NCI-H2081 treated with DMSO at 0.1 percent for 48 hours (cell line): ENCODE results near the gene TMEM240.
A peak's percentile ranks its signal among the peaks of the same experiment; 100 is the strongest.
"Not testable (repeated sequence)": the region's sequence is repeated elsewhere in the genome, so short reads cannot be mapped to it uniquely, and the experiment has no call there.

Experiments used
- DNase-seq: peaks from one replicate; lab custom pipeline; 2025; lab: John Stamatoyannopoulos, UW

The TMEM240 gene

GRCh38 chr1:1524750-1525383 is 15.6 kb downstream of the TMEM240 start:
- not testable (repeated sequence) for DNase-seq

DNA sequence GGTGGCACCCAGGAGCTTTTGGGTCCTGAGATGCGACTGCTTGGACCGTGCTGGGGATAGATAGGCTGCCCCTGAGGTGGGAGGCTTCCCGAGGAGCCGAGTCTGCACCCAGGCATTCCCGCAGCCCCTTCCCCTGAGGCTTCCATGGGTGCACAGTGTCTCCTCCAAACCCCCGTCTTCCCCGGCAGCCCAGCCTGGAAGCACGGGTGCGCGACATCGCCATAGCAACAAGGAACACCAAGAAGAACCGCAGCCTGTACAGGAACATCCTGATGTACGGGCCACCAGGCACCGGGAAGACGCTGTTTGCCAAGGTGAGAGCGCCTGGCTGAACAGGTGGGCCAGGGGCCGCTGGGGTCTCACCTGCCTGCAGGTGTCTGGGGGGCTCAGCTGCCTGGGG is 16.8 kb downstream of the TMEM240 start:
- DNase-seq = not testable (repeated sequence)

- DNase-seq = not testable (repeated sequence)
Measured at GRCh38 chr1:1523226-1523625, 17.2 kb downstream of the TMEM240 start.

DNA sequence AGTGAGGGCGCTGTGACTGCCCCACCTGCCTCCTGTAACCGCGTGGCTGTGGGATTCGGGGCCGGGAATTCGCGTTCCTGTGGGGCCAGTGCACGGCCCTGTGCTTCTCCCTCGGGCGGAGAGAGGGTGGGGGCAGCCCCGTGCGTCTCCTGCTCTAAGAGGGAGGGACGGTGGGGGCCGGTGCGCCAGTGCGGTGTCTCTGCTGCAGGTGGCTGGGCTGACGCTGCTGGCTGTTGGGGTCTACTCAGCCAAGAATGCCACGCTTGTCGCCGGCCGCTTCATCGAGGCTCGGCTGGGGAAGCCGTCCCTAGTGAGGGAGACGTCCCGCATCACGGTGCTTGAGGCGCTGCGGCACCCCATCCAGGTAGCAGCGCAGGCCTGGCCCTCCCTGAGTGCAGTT is 17.9 kb downstream of the TMEM240 start:
- not testable (repeated sequence) for DNase-seq

DNA sequence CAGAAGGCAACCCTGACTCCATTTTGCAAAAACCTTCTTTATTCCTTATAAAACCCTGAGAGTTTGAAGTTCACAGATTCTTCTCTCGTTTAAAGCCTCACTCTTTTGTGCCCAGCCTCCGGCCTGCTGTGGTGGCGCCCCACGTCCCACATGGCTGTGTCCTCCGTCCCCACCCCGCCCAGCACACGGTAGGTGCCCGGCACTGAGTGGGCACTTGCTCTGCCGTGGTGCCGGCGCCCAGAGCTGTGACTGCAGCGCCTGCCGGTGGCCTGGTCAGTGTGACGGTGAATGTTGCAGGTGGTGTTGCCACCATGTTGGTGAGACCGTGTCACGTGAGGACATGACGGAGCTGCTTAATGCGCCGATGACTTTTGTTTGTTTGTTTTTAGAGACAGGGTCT is 19.1 kb downstream of the TMEM240 start:
- no peak for DNase-seq

GRCh38 chr1:1519805-1520505 is 20.5 kb downstream of the TMEM240 start:
- not testable (repeated sequence) for DNase-seq

DNA sequence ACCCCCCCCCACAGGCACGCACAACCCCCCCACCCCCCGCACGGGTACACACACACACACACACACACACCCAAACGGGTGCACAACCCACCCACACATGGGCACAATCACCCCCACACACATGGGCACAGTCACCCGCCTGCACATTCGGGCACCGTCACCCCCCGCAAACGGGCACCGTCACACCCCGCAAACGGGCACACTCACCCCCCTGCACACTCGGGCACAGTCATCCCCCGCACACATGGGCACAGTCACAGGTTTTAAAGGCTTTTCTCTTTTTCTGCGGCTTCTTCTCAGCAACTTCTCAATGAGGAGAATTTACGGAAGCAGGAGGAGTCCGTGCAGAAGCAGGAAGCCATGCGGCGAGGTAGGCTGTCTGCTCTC is 21.8 kb downstream of the TMEM240 start:
- not testable (repeated sequence) for DNase-seq

GRCh38 chr1:1517973-1518620 is 22.3 kb downstream of the TMEM240 start:
- DNase-seq = no peak

DNA sequence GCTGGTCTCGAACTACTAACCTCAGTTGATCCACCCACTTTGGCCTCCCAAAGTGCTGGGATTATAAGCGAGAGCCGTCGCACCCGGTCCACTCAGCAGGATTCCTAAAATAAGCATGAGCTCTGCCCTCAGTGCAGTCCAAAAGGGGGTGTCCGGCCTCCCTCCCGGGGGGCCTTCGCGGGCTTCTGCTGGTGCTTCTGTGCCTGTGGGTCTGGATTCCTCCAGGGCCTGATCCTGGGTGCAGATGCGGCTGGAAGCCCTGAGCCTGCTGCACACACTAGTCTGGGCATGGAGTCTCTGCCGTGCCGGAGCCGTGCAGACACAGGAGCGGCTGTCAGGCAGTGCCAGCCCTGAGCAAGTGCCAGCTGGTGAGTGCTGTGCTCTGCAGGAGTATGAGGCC is 23.5 kb downstream of the TMEM240 start:
- DNase-seq = not testable (repeated sequence)

DNA sequence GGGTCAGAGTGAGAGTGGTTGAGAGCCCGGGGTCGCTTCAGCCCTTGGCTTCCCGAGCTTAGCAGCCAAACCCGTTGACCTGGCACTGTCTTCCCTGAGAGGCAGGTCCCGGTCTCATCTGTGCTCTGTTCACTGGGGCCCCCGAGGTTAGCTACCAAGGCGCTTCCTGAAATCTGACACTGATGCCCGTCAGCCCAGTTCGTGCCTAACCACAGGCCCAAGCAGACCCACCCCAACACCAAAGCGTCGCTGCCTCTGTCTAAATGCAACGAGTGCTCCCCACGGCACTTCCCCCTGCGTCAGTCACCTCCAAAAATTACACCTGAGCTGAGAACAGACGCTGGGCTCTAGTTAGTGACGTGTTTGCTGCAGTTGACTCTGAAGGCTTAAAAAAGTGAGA is 26.0 kb downstream of the TMEM240 start:
- not testable (repeated sequence) for DNase-seq

DNA sequence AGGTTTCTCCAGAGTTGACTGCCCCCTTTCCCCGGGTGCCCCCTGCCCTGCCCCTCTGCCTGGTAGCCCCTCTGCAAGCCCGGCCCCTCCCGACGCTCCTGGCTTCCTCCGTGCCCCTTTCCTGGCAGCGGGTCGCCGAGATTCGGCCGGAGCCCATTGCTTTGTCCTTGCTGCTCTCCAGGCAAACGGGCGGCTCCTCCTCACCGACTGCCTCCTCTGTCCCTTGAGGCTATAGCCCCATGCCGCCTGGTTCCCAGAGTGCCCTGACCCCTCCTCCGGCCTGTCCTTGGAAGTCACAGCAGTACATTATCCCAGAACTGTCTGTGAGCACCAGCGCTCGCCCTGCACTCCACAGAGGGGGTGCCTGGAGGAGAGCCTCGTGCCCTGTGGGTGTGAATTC is 26.7 kb downstream of the TMEM240 start:
- DNase-seq = not testable (repeated sequence)

- not testable (repeated sequence) for DNase-seq
Measured at GRCh38 chr1:1512425-1512824, 28.0 kb downstream of the TMEM240 start.

DNA sequence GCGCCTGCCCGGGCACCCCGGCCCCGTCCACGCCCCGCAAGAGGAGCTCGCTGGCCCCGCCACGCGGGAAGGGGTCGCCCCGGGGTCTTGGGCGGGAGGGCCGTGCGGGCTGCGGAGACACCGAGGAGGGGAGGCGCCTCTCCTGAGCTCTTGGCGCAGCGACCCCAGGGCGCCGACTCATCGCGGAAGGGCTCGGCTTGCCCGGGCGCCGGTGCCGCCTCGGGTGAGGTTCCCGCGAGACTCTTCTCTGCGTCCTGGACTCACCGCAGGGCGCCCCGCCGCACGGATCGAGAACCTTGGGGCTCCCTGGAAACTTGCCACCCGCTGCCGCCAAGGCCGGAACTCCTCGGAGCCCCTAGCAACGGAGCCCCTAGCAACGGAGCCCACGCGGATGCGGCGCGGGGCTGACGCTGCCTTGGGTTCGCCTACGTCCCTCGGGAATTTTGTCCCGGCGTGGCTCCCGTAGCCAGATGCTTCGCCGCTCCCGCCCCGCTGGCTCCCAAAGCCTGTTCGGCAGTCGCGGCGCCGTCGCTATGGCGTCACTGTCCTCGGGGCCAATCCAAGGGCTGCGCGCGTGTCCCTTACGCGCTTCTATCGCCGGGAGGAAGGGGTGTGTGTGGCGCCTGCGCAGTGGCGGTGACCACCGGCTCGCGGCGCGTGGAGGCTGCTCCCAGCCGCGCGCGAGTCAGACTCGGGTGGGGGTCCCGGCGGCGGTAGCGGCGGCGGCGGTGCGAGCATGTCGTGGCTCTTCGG is 28.7 kb downstream of the TMEM240 start, which contains the start of gene ATAD3A:
TSS of gene ATAD3A (plus strand) at position 630 of the 753 bp plus-strand sequence. CDS start at position 737, 107 bp downstream.
- peak; percentile 64 for DNase-seq

DNA sequence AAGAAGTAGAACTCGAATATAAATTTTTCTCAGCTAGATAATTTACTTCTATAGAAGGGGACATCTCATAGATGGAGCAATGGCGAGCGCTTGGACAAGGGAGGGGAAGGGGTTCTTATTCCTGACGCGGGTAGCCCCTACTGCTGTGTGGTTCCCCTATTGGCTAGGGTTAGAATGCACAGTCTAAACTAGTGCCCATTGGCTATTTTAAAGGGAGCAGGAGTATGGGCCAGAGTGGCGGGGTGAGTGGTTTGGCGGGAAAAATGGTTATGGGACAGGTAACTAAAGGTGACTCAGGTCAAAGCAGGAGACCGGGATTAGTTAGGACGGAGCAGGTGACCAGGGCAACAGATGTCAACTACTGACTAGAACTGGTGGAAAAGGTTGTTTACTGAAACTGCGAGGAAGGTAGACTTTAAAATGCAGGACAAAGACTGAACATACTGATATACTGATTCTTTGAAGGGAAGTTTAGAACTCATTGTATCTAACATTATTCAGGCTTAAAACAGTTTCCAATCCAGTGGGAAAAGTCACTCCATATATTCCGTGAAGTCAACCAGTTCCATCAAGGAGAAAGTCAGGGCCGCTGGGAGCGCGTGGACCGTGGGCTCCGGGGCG is 29.4 kb downstream of the TMEM240 start:
- peak; percentile 3 for DNase-seq

DNA sequence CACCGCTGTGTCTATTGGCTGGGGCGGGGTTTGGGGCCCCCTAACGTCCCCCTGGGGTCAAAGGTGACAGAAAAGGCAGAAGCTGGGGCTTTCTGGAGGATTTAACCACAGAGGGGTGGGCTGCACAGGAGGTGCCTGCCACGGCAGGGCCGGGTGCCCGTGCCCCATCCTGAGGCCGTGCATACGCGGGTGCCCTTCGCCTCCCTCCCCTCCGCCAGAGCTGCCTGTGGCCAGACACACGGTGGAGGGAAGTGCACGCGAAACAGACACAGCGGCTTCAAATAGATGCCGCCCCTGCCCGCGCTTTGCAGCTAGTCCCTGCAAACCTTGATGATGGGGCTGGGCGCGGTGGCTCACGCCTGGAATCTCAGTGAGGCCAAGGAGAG is 31.0 kb downstream of the TMEM240 start:
- DNase-seq = not testable (repeated sequence)

- not testable (repeated sequence) for DNase-seq
Measured at GRCh38 chr1:1508775-1509464, 31.5 kb downstream of the TMEM240 start.

- no peak for DNase-seq
Measured at GRCh38 chr1:1507305-1507704, 33.1 kb downstream of the TMEM240 start.

DNA sequence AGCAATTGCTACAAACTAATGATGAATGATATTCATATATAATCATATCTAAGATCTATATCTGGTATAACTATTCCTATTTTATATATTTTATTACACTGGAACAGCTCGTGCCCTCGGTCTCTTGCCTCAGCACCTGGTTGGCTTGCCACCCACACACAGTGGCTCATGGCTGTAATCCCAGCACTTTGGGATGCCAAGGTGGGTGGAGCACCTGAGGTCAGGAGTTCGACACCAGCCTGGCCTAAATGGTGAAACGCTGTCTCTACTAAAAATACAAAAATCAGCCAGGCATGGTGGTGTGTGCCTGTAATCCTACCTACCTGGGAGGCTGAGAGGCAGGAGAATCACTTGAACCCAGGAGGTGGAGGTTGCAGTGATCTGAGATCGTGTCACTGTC is 34.6 kb downstream of the TMEM240 start:
- not testable (repeated sequence) for DNase-seq

DNA sequence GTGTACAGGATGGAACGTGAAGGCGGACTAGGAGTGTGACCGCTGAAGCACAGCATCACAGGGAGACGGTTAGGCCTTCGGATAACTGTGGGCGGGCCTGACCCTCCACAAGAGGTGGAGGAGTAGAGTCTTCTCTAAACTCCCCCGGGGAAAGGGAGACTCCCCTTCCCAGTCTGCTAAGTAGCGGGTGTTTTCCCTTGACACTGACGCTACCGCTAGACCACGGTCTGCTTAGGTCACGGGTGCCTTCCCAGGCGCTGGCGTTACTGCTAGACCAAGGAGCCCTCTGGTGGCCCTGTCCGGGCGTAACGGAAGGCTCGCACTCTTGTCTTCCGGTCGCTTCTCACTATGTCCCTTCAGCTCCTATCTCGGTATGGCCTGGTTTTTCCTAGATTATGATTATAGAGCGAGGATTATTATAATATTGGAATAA is 35.0 kb downstream of the TMEM240 start:
- DNase-seq = not testable (repeated sequence)

DNA sequence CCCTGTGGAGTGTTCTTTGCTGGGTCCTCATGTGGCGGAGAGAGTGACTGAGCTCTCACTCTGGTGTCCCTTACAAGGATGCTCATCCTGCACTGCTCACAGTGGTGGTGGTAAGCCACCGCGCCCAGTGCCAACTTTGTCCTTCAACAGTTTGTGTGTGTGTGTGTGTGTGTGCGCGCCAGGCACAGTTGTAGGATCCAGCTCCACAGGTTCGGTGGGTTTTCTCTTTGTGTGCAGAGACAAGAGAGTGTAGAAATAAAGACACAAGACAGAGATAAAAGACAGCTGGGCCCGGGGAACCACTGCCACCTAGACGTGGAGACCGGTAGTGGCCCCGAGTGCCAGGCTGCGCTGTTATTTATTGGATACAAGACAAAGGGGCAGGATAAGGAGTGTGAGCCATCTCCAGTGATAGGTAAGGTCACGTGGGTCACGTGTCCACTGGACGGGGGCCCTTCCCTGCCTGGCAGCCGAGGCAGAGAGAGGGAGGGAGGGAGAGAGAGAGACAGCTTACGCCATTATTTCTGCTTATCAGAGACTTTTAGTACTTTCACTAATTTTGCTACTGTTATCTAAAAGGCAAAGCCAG is 35.6 kb downstream of the TMEM240 start:
- DNase-seq = peak; percentile 2
